GM23338 (cell line): ENCODE data around the gene POU6F1.

Source experiments
- CTCF ChIP-seq, 2 experiments: fragments of 200-600 bp in 1 of 2; sonication (generic) in 1 of 2; conservative IDR thresholded peaks; 2 replicates each; pipeline versions ENCODE4 v1.5.1 to v1.6.1; 2016 to 2017; ENCODE audit warnings: antibody characterized with exemption in 2 of 2, low read depth in 2 of 2, mild to moderate bottlenecking in 2 of 2, moderate library complexity in 1 of 2
- EZH2 ChIP-seq: fragments of 200-600 bp; sonication (generic); IDR thresholded peaks from one replicate; pipeline ENCODE4 v1.8.0; 2017; ENCODE audit warnings: antibody characterized with exemption, mild to moderate bottlenecking, low read depth; ENCODE audit not compliant: unreplicated experiment
- POLR2AphosphoS5 ChIP-seq: IDR thresholded peaks from 2 replicates; pipeline ENCODE4 v1.6.1; 2016; ENCODE audit warnings: antibody characterized with exemption, low read depth
- REST ChIP-seq: IDR thresholded peaks from one replicate; pipeline ENCODE4 v1.6.1; 2018; ENCODE audit warnings: antibody characterized with exemption; ENCODE audit not compliant: unreplicated experiment

GRCh38 chr12:51238510-51239334, 20.9 kb upstream of the POU6F1 start, which contains the start of gene DAZAP2:
- TF ChIP-seq CTCF (conservative IDR thresholded peaks at IDR 0.05; ENCODE audit: low read depth in 2 of 2): peak in 1 of 2 experiments; percentile 5; a peak in 1 of 4 replicates
- TF ChIP-seq POLR2AphosphoS5: peak; percentile 19
- no peak for TF ChIP-seq EZH2
- no peak for TF ChIP-seq REST
